Measurements from ENCODE around the gene CEP55. TPM values are rescaled to one million over a fixed set of nuclear protein-coding genes. Genes with fewer than 3 reads are reported as not detected.

The CEP55 gene
- total RNA-seq, 1 experiment from 2014 or later, result 58.9 TPM

- no peak for DNase-seq (ENCODE audit: low read depth)
- in situ Hi-C loops (cut with HindIII; ENCODE audit: low pct_unique_long_range_greater_than_20kb, low sequenced_read_pairs), result no loop called here
Measured at GRCh38 chr10:93576888-93577287, 80.5 kb downstream of the CEP55 start.

DNA sequence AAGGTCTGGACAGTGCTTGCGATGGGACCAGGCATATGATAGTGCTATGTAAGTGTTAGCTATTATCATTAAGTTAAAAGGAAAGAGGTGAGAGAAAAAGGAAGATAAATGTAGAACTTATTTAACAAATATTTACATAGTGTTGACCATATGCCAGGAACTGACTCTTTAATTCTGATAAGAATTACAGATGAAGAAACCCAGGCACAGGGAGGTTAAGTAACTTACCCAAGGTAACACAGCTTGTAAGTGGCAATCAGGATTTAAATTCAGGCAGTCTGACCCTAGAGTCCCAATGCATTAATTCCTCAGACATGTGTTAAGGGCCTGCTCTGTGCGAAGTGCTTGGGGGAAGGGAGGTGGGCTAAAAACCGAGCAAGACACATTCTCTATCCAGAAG, 81.2 kb downstream of the CEP55 start:
- in situ Hi-C loops (cut with HindIII; ENCODE audit: low pct_unique_long_range_greater_than_20kb, low sequenced_read_pairs), result no loop called here
- DNase-seq (ENCODE audit: low read depth), result no peak

Other genes with a start within 250 kb of the CEP55 start
- gene MYOF, start 14.3 kb upstream of the CEP55 start, total RNA-seq (2014; rRNA removed; shearing (Covaris generic); ENCODE audit: low replicate concordance), result 67.0 and 83.1 TPM in 2 replicates
- gene FFAR4, start 70.1 kb downstream of the CEP55 start, total RNA-seq (2014; rRNA removed; shearing (Covaris generic); ENCODE audit: low replicate concordance), result not detected in 2 replicates
- gene RBP4, start 104.6 kb downstream of the CEP55 start, total RNA-seq (2014; rRNA removed; shearing (Covaris generic); ENCODE audit: low replicate concordance), result 0.54 TPM in 1 of 2 replicates, not detected in the other
- gene PDE6C, start 115.9 kb downstream of the CEP55 start, total RNA-seq (2014; rRNA removed; shearing (Covaris generic); ENCODE audit: low replicate concordance), result not detected in 2 replicates
- gene FRA10AC1, start 206.0 kb downstream of the CEP55 start, total RNA-seq (2014; rRNA removed; shearing (Covaris generic); ENCODE audit: low replicate concordance), result 0.67 and 3.9 TPM in 2 replicates